ENCODE measurements around the gene NRP1. TPM values are rescaled to one million over a fixed set of nuclear protein-coding genes. Genes with fewer than 3 reads are reported as not detected.

NRP1 gene
- total RNA-seq, 1 donor from 2014 or later = not detected

- ChIA-PET POLR2A (no interaction called here), CTCF (no interaction called here)
- no peak for ATAC-seq (ENCODE audit: low read depth)
- DNase-seq = no peak
- H3K4me3 Mint-ChIP-seq = no peak overlapping the region
- intact Hi-C loops (cut with micrococcal nuclease) = no loop called here
- no peak overlapping the region for H3K27ac Mint-ChIP-seq
- H3K4me1 Mint-ChIP-seq = peaks cover 11% of the 10 kb centered on the region
- no peak for TF ChIP-seq CTCF (IDR thresholded peaks at IDR 0.05)
- peaks cover 2% of the 10 kb centered on the region for H3K9me3 Mint-ChIP-seq
- H3K36me3 Mint-ChIP-seq (ENCODE audit: low read depth) = no peaks in the 10 kb centered on the region
- H3K27me3 Mint-ChIP-seq = peaks cover 2% of the 10 kb centered on the region
These were observed 87.1 kb downstream of the NRP1 start for GRCh38 chr10:33247221-33247922.

- intact Hi-C loops (cut with micrococcal nuclease) = no loop called here
- ChIA-PET POLR2A (no interaction called here), CTCF (no interaction called here)
- H3K9me3 Mint-ChIP-seq = no peaks in the 10 kb centered on the region
- DNase-seq (no peak), ATAC-seq (ENCODE audit: low read depth) (no peak)
- peaks cover 15% of the 10 kb centered on the region for H3K4me1 Mint-ChIP-seq
- H3K27me3 Mint-ChIP-seq = no peaks in the 10 kb centered on the region
- no peak overlapping the region for H3K27ac Mint-ChIP-seq
- no peaks in the 10 kb centered on the region for H3K36me3 Mint-ChIP-seq (ENCODE audit: low read depth)
- TF ChIP-seq CTCF (IDR thresholded peaks at IDR 0.05) = no peak
- no peak overlapping the region for H3K4me3 Mint-ChIP-seq
These were observed 89.1 kb downstream of the NRP1 start for GRCh38 chr10:33245343-33245742.

- ChIA-PET CTCF (no interaction called here), POLR2A (no interaction called here)
- no peaks in the 10 kb centered on the region for H3K27me3 Mint-ChIP-seq
These were observed 90.0 kb downstream of the NRP1 start for GRCh38 chr10:33244354-33244967.

GRCh38 chr10:33243703-33244102, 90.8 kb downstream of the NRP1 start:
- TF ChIP-seq CTCF (IDR thresholded peaks at IDR 0.05) = no peak
- intact Hi-C loops (cut with micrococcal nuclease) = no loop called here
- ChIA-PET CTCF (no interaction called here), POLR2A (no interaction called here)
- H3K36me3 Mint-ChIP-seq (ENCODE audit: low read depth) = no peaks in the 10 kb centered on the region
- H3K9me3 Mint-ChIP-seq = no peaks in the 10 kb centered on the region
- DNase-seq (no peak), ATAC-seq (ENCODE audit: low read depth) (no peak)
- H3K4me1 Mint-ChIP-seq = peaks cover 15% of the 10 kb centered on the region
- no peak overlapping the region for H3K4me3 Mint-ChIP-seq
- no peaks in the 10 kb centered on the region for H3K27me3 Mint-ChIP-seq
- H3K27ac Mint-ChIP-seq = no peak overlapping the region

More at GRCh38 chr10:33244354-33244967, 90.0 kb downstream of the NRP1 start:
- Mint-ChIP-seq H3K27ac (no peak overlapping the region), H3K9me3 (no peaks in the 10 kb centered on the region), H3K4me3 (no peak overlapping the region), H3K36me3 (ENCODE audit: low read depth) (no peaks in the 10 kb centered on the region), H3K4me1 (peaks cover 15% of the 10 kb centered on the region)
- intact Hi-C loops (cut with micrococcal nuclease) = no loop called here
- TF ChIP-seq CTCF (IDR thresholded peaks at IDR 0.05) = no peak
- ATAC-seq (ENCODE audit: low read depth) = no peak
- no peak for DNase-seq

- Mint-ChIP-seq H3K27ac (no peak overlapping the region), H3K9me3 (no peaks in the 10 kb centered on the region), H3K4me3 (no peak overlapping the region), H3K36me3 (ENCODE audit: low read depth) (no peaks in the 10 kb centered on the region), H3K4me1 (peaks cover 15% of the 10 kb centered on the region), H3K27me3 (no peaks in the 10 kb centered on the region)
- ChIA-PET CTCF (no interaction called here), POLR2A (no interaction called here)
- ATAC-seq (ENCODE audit: low read depth) (no peak), DNase-seq (no peak)
- intact Hi-C loops (cut with micrococcal nuclease) = no loop called here
- no peak for TF ChIP-seq CTCF (IDR thresholded peaks at IDR 0.05)
These were observed 91.5 kb downstream of the NRP1 start for GRCh38 chr10:33242931-33243330.
